IMR-90 (cell line): ENCODE results near the gene PRSS22. TPM values are rescaled to one million over a fixed set of nuclear protein-coding genes. Genes with fewer than 3 reads are reported as not detected.

ENCODE experiments used
- ATAC-seq: fragments of 200-7000 bp; cut with Tn5 transposase; 2 replicates; pipeline ENCODE4 v1.9.1; 2020; ENCODE audit warnings: low read depth, mild to moderate bottlenecking, moderate library complexity
- BruUV-seq: library from RNA; stranded (reverse); fragments of 400-500 nt; replicated peaks from 2 replicates; lab custom pipeline; 2021; lab: Mats Ljungman, UMichigan
- CTCF ChIA-PET: fragments of 300-600 bp; formaldehyde crosslinking; extraction: SDS; loops from one replicate; lab custom pipeline; 2021; ENCODE audit warnings: antibody characterized with exemption; lab: Yijun Ruan, JAX
- POLR2A ChIA-PET: fragments of 300-600 bp; sonication (Branson Sonifier 250); formaldehyde crosslinking; loops from one replicate; lab custom pipeline; 2022; ENCODE audit warnings: antibody characterized with exemption; ENCODE audit not compliant: unreplicated experiment; lab: Charles Lee
- DNase-seq: peaks from one replicate; pipeline ENCODE4 v3.0.0; 2013
- H2AFZ ChIP-seq: replicated peaks from 2 replicates; pipeline ENCODE3; 2013; ENCODE audit warnings: low read length, mild to moderate bottlenecking; ENCODE audit not compliant: poor library complexity
- H2AK5ac ChIP-seq: 2 replicates; pipeline ENCODE4 v1.6.1; 2013; ENCODE audit warnings: low read depth, low read length, inconsistent platforms
- H2AK9ac ChIP-seq: replicated peaks from 2 replicates; pipeline ENCODE3; 2013; ENCODE audit warnings: mild to moderate bottlenecking, low read depth, low read length, moderate library complexity; ENCODE audit not compliant: poor library complexity
- H2BK120ac ChIP-seq: 2 replicates; pipeline ENCODE4 v1.6.1; 2013; ENCODE audit warnings: low read depth, low read length, inconsistent platforms
- H2BK15ac ChIP-seq: 3 replicates; pipeline ENCODE4 v1.6.1; 2013; ENCODE audit warnings: low read depth, low read length, inconsistent platforms
- H2BK20ac ChIP-seq: 2 replicates; pipeline ENCODE4 v1.6.1; 2013; ENCODE audit warnings: low read depth, mild to moderate bottlenecking, inconsistent platforms, low read length, moderate library complexity
- H2BK5ac ChIP-seq: 2 replicates; pipeline ENCODE4 v1.6.1; 2013; ENCODE audit warnings: mild to moderate bottlenecking, low read depth, low read length, inconsistent platforms; ENCODE audit not compliant: poor library complexity, severe bottlenecking
- H3K14ac ChIP-seq: replicated peaks from 2 replicates; pipeline ENCODE4 v1.6.1; 2013; ENCODE audit warnings: low read depth, low read length, inconsistent platforms
- H3K18ac ChIP-seq: 2 replicates; pipeline ENCODE4 v1.6.1; 2013; ENCODE audit warnings: low read depth, low read length, control low read depth
- H3K23ac ChIP-seq: 2 replicates; pipeline ENCODE4 v1.6.1; 2013; ENCODE audit warnings: low read depth, low read length, inconsistent platforms
- H3K27ac ChIP-seq: 2 replicates; pipeline ENCODE4 v1.5.1; 2013; ENCODE audit warnings: mild to moderate bottlenecking, control low read depth, low read length; ENCODE audit not compliant: insufficient read depth
- H3K27me3 ChIP-seq: 2 replicates; pipeline ENCODE4 v1.6.1; 2013; ENCODE audit warnings: low read length; ENCODE audit not compliant: control insufficient read depth, insufficient read depth
- H3K36me3 ChIP-seq: 2 replicates; pipeline ENCODE4 v1.6.1; 2013; ENCODE audit warnings: low read length, mixed read lengths; ENCODE audit not compliant: control insufficient read depth, insufficient read depth
- H3K4ac ChIP-seq: 2 replicates; pipeline ENCODE4 v1.6.1; 2013; ENCODE audit warnings: low read depth, low read length, inconsistent platforms
- H3K4me1 ChIP-seq: 2 replicates; pipeline ENCODE4 v1.6.1; 2013; ENCODE audit warnings: low read length, mixed read lengths; ENCODE audit not compliant: control insufficient read depth, insufficient read depth
- H3K4me2 ChIP-seq: 2 replicates; pipeline ENCODE4 v1.6.1; 2013; ENCODE audit warnings: low read depth, mild to moderate bottlenecking, control low read depth, low read length, moderate library complexity
- H3K4me3 ChIP-seq: 2 replicates; pipeline ENCODE4 v1.5.1; 2013; ENCODE audit warnings: low read depth, mild to moderate bottlenecking, control low read depth, low read length, moderate library complexity; ENCODE audit not compliant: insufficient read depth
- H3K56ac ChIP-seq: 2 replicates; pipeline ENCODE4 v1.6.1; 2013; ENCODE audit warnings: low read length, inconsistent platforms; ENCODE audit not compliant: insufficient read depth; ENCODE audit errors: extremely low read depth
- H3K79me1 ChIP-seq, 2 experiments: 2 replicates each; pipeline ENCODE4 v1.6.1; 2013; ENCODE audit warnings: low read length in 2 of 2, inconsistent platforms in 1 of 2, low read depth in 1 of 2
- H3K9ac ChIP-seq: 2 replicates; pipeline ENCODE4 v1.6.1; 2013; ENCODE audit warnings: low read depth, low read length, control low read depth
- H3K9me1 ChIP-seq: 2 replicates; pipeline ENCODE4 v1.6.1; 2013; ENCODE audit warnings: low read length, inconsistent platforms; ENCODE audit not compliant: insufficient read depth
- H3K9me3 ChIP-seq: 2 replicates; pipeline ENCODE4 v1.6.1; 2013; ENCODE audit warnings: low read length; ENCODE audit not compliant: control insufficient read depth, insufficient read depth
- H4K20me1 ChIP-seq: 2 replicates; pipeline ENCODE4 v1.6.1; 2013; ENCODE audit warnings: low read length, inconsistent platforms; ENCODE audit not compliant: insufficient read depth
- H4K5ac ChIP-seq: 2 replicates; pipeline ENCODE4 v1.6.1; 2013; ENCODE audit warnings: mild to moderate bottlenecking, low read depth, low read length, control low read depth
- H4K8ac ChIP-seq, 2 experiments: 2 replicates each; pipeline ENCODE4 v1.6.1; 2013; ENCODE audit warnings: low read depth in 2 of 2, low read length in 2 of 2, control low read depth in 1 of 2, inconsistent platforms in 1 of 2
- H4K91ac ChIP-seq: 2 replicates; pipeline ENCODE4 v1.6.1; 2013; ENCODE audit warnings: low read depth, low read length, inconsistent platforms; ENCODE audit not compliant: insufficient read depth
- BHLHE40 ChIP-seq: fragments of 150-350 bp; IDR thresholded peaks from 2 replicates; pipeline ENCODE4 v1.6.1; 2016; ENCODE audit warnings: mild to moderate bottlenecking, low read depth, low read length
- CEBPB ChIP-seq: IDR thresholded peaks from 2 replicates; pipeline ENCODE4 v1.6.1; 2012; ENCODE audit warnings: low read depth, low read length, improper control_type of control experiment
- CHD1 ChIP-seq: IDR thresholded peaks from 2 replicates; pipeline ENCODE4 v1.6.1; 2012; ENCODE audit warnings: low read depth, low read length, improper control_type of control experiment
- CTCF ChIP-seq: conservative IDR thresholded peaks from 2 replicates; pipeline ENCODE4 v1.5.1; 2012; ENCODE audit warnings: mild to moderate bottlenecking, low read depth, low read length, improper control_type of control experiment
- ELK1 ChIP-seq: fragments of 150-350 bp; IDR thresholded peaks from 2 replicates; pipeline ENCODE4 v1.6.1; 2016; ENCODE audit warnings: low read depth, mild to moderate bottlenecking, low read length, moderate library complexity, borderline replicate concordance
- MAFK ChIP-seq: IDR thresholded peaks from 2 replicates; pipeline ENCODE4 v1.6.1; 2012; ENCODE audit warnings: low read depth, low read length, improper control_type of control experiment
- MAZ ChIP-seq: IDR thresholded peaks from 2 replicates; pipeline ENCODE4 v1.6.1; 2012; ENCODE audit warnings: low read depth, mild to moderate bottlenecking, low read length, improper control_type of control experiment, moderate library complexity, borderline replicate concordance
- MXI1 ChIP-seq: IDR thresholded peaks from 2 replicates; pipeline ENCODE4 v1.6.1; 2012; ENCODE audit warnings: low read depth, mild to moderate bottlenecking, low read length, moderate library complexity, borderline replicate concordance
- NFE2L2 ChIP-seq: fragments of 150-350 bp; IDR thresholded peaks from 2 replicates; pipeline ENCODE4 v1.6.1; 2016; ENCODE audit warnings: low read depth, mild to moderate bottlenecking, low read length
- POLR2A ChIP-seq: IDR thresholded peaks from 2 replicates; pipeline ENCODE4 v1.6.1; 2012; ENCODE audit warnings: mild to moderate bottlenecking, low read depth, low read length
- RAD21 ChIP-seq: IDR thresholded peaks from 2 replicates; pipeline ENCODE4 v1.6.1; 2012; ENCODE audit warnings: low read length, improper control_type of control experiment
- RFX5 ChIP-seq: IDR thresholded peaks from 2 replicates; pipeline ENCODE4 v1.8.0; 2012; ENCODE audit warnings: low read depth, mild to moderate bottlenecking, low read length, moderate library complexity
- SMC3 ChIP-seq: fragments of 150-350 bp; IDR thresholded peaks from 2 replicates; pipeline ENCODE4 v1.6.1; 2016; ENCODE audit warnings: low read depth, mild to moderate bottlenecking, antibody characterized with exemption, low read length, moderate library complexity
- USF2 ChIP-seq: fragments of 150-350 bp; IDR thresholded peaks from 2 replicates; pipeline ENCODE4 v1.6.1; 2017; ENCODE audit warnings: mild to moderate bottlenecking, antibody characterized with exemption, low read length, low read depth
- WGBS, 2 experiments: methylation state at CpG; one replicate each; pipeline versions ENCODE4 v1.1.5 to v1.1.7; 2013; ENCODE audit warnings: missing lambda C conversion rate in 2 of 2; ENCODE audit not compliant: insufficient read length in 1 of 2; ENCODE audit errors: extremely low coverage in 2 of 2; 5-methylcytosine and 5-hydroxymethylcytosine counted together
- dilution Hi-C: fragments of 300-500 bp; cut with HindIII; formaldehyde crosslinking; loops from one replicate; pipeline ENCODE4 v1.14.3; 2018; ENCODE audit warnings: low sequenced_read_pairs; ENCODE audit not compliant: unreplicated experiment
- in situ Hi-C: fragments of 300-500 bp; cut with MboI; formaldehyde crosslinking; loops from 3 replicates; pipeline ENCODE4 v1.14.3; 2019; ENCODE audit warnings: low sequenced_read_pairs, inconsistent platforms, mixed read lengths
- intact Hi-C: fragments of 100-400 bp; cut with micrococcal nuclease; formaldehyde crosslinking; loops from 2 replicates; pipeline ENCODE4 v1.10.0; 2022
- polyA plus RNA-seq, 3 experiments: library from polyadenylated mRNA; depleted of rRNA; stranded (reverse); fragments of >200 nt; gene quantifications; 2 replicates each; pipeline ENCODE4 v1.2.3, GENCODE V29; 2012; ENCODE audit warnings: low replicate concordance in 1 of 3
- total RNA-seq: library from RNA; depleted of rRNA; stranded (reverse); fragments of >200 nt; gene quantifications from 2 replicates; pipeline ENCODE4 v1.2.3, GENCODE V29; 2012

Gene PRSS22
- total and polyA plus RNA-seq, 2 of the 4 experiments (the other 2 are of a cell fraction), result not detected

- 0% methylated on average over 29 of the region's 51 CpGs; no CpG with 5 or more reads in 1 of the 2 experiments for WGBS, 2 experiments
- Histone ChIP-seq H3K9ac (peak overlapping the region; percentile 90), H3K36me3 (no peaks in the 10 kb centered on the region), H2AK9ac (peak overlapping the region; percentile 98), H3K23ac (no peak overlapping the region), H4K8ac (no peak overlapping the region), H3K79me1 (0 out of 4 replicates have a peak, but pooled peaks cover 0 to 3% of the 10 kb centered on the region in 2 experiments), H2BK5ac (peak overlapping the region; percentile 88), H3K27me3 (no peaks in the 10 kb centered on the region), H3K4me1 (peaks cover 3% of the 10 kb centered on the region), H4K20me1 (no peaks in the 10 kb centered on the region), H4K5ac (no peak overlapping the region), H3K9me1 (no peaks in the 10 kb centered on the region), H2BK20ac (no peak overlapping the region), H4K91ac (no peak overlapping the region), H3K18ac (no peak overlapping the region), H3K4me3 (peak overlapping the region; percentile 74), H2AK5ac (peak overlapping the region; percentile 58; the same call in 1 of the 2 replicates), H3K4ac (peak overlapping the region; percentile 95; the same call in 1 of the 2 replicates), H3K27ac (peak overlapping the region; percentile 84; the same call in 1 of the 2 replicates), H3K4me2 (peak overlapping the region; percentile 97), H2AFZ (peak overlapping the region; percentile 91), H3K14ac (no peak overlapping the region), H3K56ac (no peak overlapping the region), H2BK15ac (no peak overlapping the region), H2BK120ac (no peak overlapping the region), H3K9me3 (no peaks in the 10 kb centered on the region)
- dilution Hi-C loops, result no loop called here
- ChIA-PET CTCF (interaction anchor here (0.7 to 0.9 kb wide), 2 partner anchors 22 to 66 kb away, joined by 3 to 5 read pairs; no protein-coding TSS in a partner anchor), POLR2A (interaction anchor here (0.6 to 0.7 kb wide), 2 partner anchors 18 to 37 kb away, joined by 3 read pairs; no protein-coding TSS in a partner anchor)
- no TSS peak for BruUV-seq
- ATAC-seq (peak; percentile 85), DNase-seq (peak; percentile 99)
- in situ Hi-C loops, result no loop called here
- intact Hi-C loops, result loop anchor here (2.0 kb wide), 1 partner anchor 13 kb away; no protein-coding TSS in a partner anchor
- TF ChIP-seq NFE2L2, result no peak
- no peak for TF ChIP-seq CTCF
- TF ChIP-seq MXI1, result no peak
- TF ChIP-seq RAD21, result no peak
- TF ChIP-seq USF2, result no peak; the same call in 1 of the 2 replicates
- TF ChIP-seq SMC3, result no peak
- peak; percentile 97 for TF ChIP-seq POLR2A
- no peak for TF ChIP-seq CEBPB
- TF ChIP-seq MAZ, result peak; percentile 84; the same call in 1 of the 2 replicates
- no peak for TF ChIP-seq BHLHE40
- no peak for TF ChIP-seq CHD1
- TF ChIP-seq RFX5, result no peak; the same call in 1 of the 2 replicates
- TF ChIP-seq MAFK, result no peak
- no peak for TF ChIP-seq ELK1
These were observed 47.4 kb upstream of the PRSS22 start for GRCh38 chr16:2905241-2905987.
